GM23338 (cell line): ENCODE measurements around the gene ART4. TPM values are rescaled to one million over a fixed set of nuclear protein-coding genes. Genes with fewer than 3 reads are reported as not detected.

Source experiments
- ATAC-seq: fragments of 200-7000 bp; cut with Tn5 transposase; 3 replicates; pipeline ENCODE4 v1.9.1; 2020
- DNase-seq: peaks from one replicate; pipeline ENCODE4 v3.0.0-alpha.2; 2015; ENCODE audit warnings: low spot score
- H2AFZ ChIP-seq: fragments of 200-600 bp; sonication (generic); 2 replicates; pipeline ENCODE4 v1.8.0; 2016; ENCODE audit warnings: antibody characterized with exemption, mild to moderate bottlenecking, moderate library complexity
- H3F3A ChIP-seq: fragments of 200-600 bp; sonication (generic); replicated peaks from 2 replicates; pipeline ENCODE4 v1.8.0; 2017; ENCODE audit warnings: antibody characterized with exemption, mixed run types, low read depth
- H3K27ac ChIP-seq: fragments of 200-600 bp; sonication (generic); 2 replicates; pipeline ENCODE4 v1.6.1; 2016; ENCODE audit warnings: low read depth
- H3K27me3 ChIP-seq: fragments of 200-600 bp; sonication (generic); 2 replicates; pipeline ENCODE4 v1.8.0; 2016; ENCODE audit warnings: mild to moderate bottlenecking, mixed run types, moderate library complexity; ENCODE audit not compliant: insufficient read depth
- H3K36me3 ChIP-seq: fragments of 200-600 bp; sonication (generic); 2 replicates; pipeline ENCODE4 v1.8.0; 2016; ENCODE audit warnings: mild to moderate bottlenecking; ENCODE audit not compliant: insufficient read depth
- H3K4me1 ChIP-seq: fragments of 200-600 bp; sonication (generic); 2 replicates; pipeline ENCODE4 v1.8.0; 2016; ENCODE audit warnings: mild to moderate bottlenecking, moderate library complexity; ENCODE audit not compliant: insufficient read depth
- H3K4me2 ChIP-seq: fragments of 200-600 bp; sonication (generic); 2 replicates; pipeline ENCODE4 v1.7.1; 2017; ENCODE audit warnings: mixed run types
- H3K4me3 ChIP-seq: fragments of 200-600 bp; sonication (generic); 2 replicates; pipeline ENCODE4 v1.6.1; 2016; ENCODE audit warnings: mixed run types
- H3K79me2 ChIP-seq: fragments of 200-600 bp; sonication (generic); replicated peaks from 2 replicates; pipeline ENCODE4 v1.8.0; 2017; ENCODE audit warnings: mild to moderate bottlenecking; ENCODE audit not compliant: insufficient read depth
- H3K9me2 ChIP-seq: fragments of 200-600 bp; sonication (generic); 2 replicates; pipeline ENCODE4 v1.8.0; 2017; ENCODE audit not compliant: insufficient read depth
- H4K20me1 ChIP-seq: fragments of 200-600 bp; sonication (generic); replicated peaks from 2 replicates; pipeline ENCODE4 v1.8.0; 2017; ENCODE audit warnings: mild to moderate bottlenecking; ENCODE audit not compliant: insufficient read depth
- H3K27ac Mint-ChIP-seq: 2 replicates; pipeline ENCODE4 v1.8.0; 2020; ENCODE audit warnings: inconsistent platforms, mild to moderate bottlenecking, moderate library complexity, mixed read lengths
- H3K27me3 Mint-ChIP-seq: 3 replicates; pipeline ENCODE4 v1.8.0; 2022; ENCODE audit warnings: low read depth, mild to moderate bottlenecking, moderate library complexity, mixed read lengths, inconsistent platforms; ENCODE audit not compliant: insufficient read depth, poor library complexity
- H3K36me3 Mint-ChIP-seq: 3 replicates; pipeline ENCODE4 v1.8.0; 2021; ENCODE audit warnings: low read depth, mild to moderate bottlenecking, inconsistent platforms, moderate library complexity, mixed read lengths
- H3K4me1 Mint-ChIP-seq: 3 replicates; pipeline ENCODE4 v1.8.0; 2020; ENCODE audit warnings: mild to moderate bottlenecking, inconsistent platforms, mixed read lengths
- H3K4me3 Mint-ChIP-seq: 3 replicates; pipeline ENCODE4 v1.8.0; 2021; ENCODE audit warnings: moderate library complexity, mild to moderate bottlenecking, inconsistent platforms, mixed read lengths
- H3K9me3 Mint-ChIP-seq: 3 replicates; pipeline ENCODE4 v1.8.0; 2020; ENCODE audit warnings: moderate library complexity, mild to moderate bottlenecking, inconsistent platforms, mixed read lengths
- CREB1 ChIP-seq: fragments of 250-450 bp; sonication (Bioruptor Pico); IDR thresholded peaks from 2 replicates; pipeline ENCODE4 v1.5.0; 2020; ENCODE audit warnings: low read depth, mild to moderate bottlenecking, moderate library complexity
- CTCF ChIP-seq, 2 experiments: fragments of 200-600 bp in 1 of 2; sonication (generic) in 1 of 2; conservative IDR thresholded peaks; 2 replicates each; pipeline versions ENCODE4 v1.5.1 to v1.6.1; 2016 to 2017; ENCODE audit warnings: antibody characterized with exemption in 2 of 2, low read depth in 2 of 2, mild to moderate bottlenecking in 2 of 2, moderate library complexity in 1 of 2
- ETS1 ChIP-seq: IDR thresholded peaks from 2 replicates; pipeline ENCODE4 v1.6.1; 2016; ENCODE audit warnings: antibody characterized with exemption
- EZH2 ChIP-seq: fragments of 200-600 bp; sonication (generic); IDR thresholded peaks from one replicate; pipeline ENCODE4 v1.8.0; 2017; ENCODE audit warnings: antibody characterized with exemption, mild to moderate bottlenecking, low read depth; ENCODE audit not compliant: unreplicated experiment
- EZH2phosphoT487 ChIP-seq: fragments of 200-600 bp; sonication (generic); IDR thresholded peaks from one replicate; pipeline ENCODE4 v1.8.1; 2018; ENCODE audit warnings: antibody characterized with exemption; ENCODE audit not compliant: unreplicated experiment
- JUNB ChIP-seq: IDR thresholded peaks from one replicate; pipeline ENCODE4 v1.6.1; 2016; ENCODE audit warnings: antibody characterized with exemption; ENCODE audit not compliant: unreplicated experiment
- NANOG ChIP-seq: IDR thresholded peaks from 2 replicates; pipeline ENCODE4 v1.6.1; 2016; ENCODE audit warnings: antibody characterized with exemption, borderline replicate concordance
- POLR2AphosphoS5 ChIP-seq: IDR thresholded peaks from 2 replicates; pipeline ENCODE4 v1.6.1; 2016; ENCODE audit warnings: antibody characterized with exemption, low read depth
- ZNF114 ChIP-seq: fragments of 250-450 bp; sonication (Bioruptor Pico); IDR thresholded peaks from 2 replicates; pipeline ENCODE4 v1.5.0; 2020; ENCODE audit warnings: mild to moderate bottlenecking, moderate library complexity
- ZNF331 ChIP-seq: fragments of 250-450 bp; sonication (Bioruptor Pico); IDR thresholded peaks from 2 replicates; pipeline ENCODE4 v1.5.0; 2020; ENCODE audit warnings: low read depth, mild to moderate bottlenecking, moderate library complexity
- ZNF462 ChIP-seq: fragments of 250-450 bp; sonication (Bioruptor Pico); IDR thresholded peaks from 2 replicates; pipeline ENCODE4 v1.5.0; 2020; ENCODE audit warnings: mild to moderate bottlenecking, moderate library complexity
- polyA plus RNA-seq: library from polyadenylated mRNA; unstranded; fragments of >200 nt; fragmentation: Nextera tagmentation; extraction: Ambion mirVana; gene quantifications from 2 replicates; pipeline ENCODE4 v1.2.1, GENCODE V29; 2016
- total RNA-seq: library from RNA; depleted of rRNA; stranded (reverse); fragments of >200 nt; shearing (Covaris generic); gene quantifications from 2 replicates; pipeline ENCODE4 v1.2.3, GENCODE V29; 2014

Gene ART4
- total and polyA plus RNA-seq, 2 experiments from 2014 or later, result 0.08 TPM; not detected in 1

GRCh38 chr12:14781563-14781962 is 61.8 kb downstream of the ART4 start:
- Mint-ChIP-seq H3K27me3 (peaks cover 1% of the 10 kb centered on the region), H3K4me3 (no peak overlapping the region), H3K4me1 (peaks cover 13% of the 10 kb centered on the region), H3K9me3 (no peaks in the 10 kb centered on the region), H3K27ac (peak overlapping the region; percentile 53; the same call in 1 of the 2 replicates), H3K36me3 (peaks cover 3% of the 10 kb centered on the region; the same call in 2 of the 3 replicates)
- no peaks in the 10 kb centered on the region for H3F3A ChIP-seq
- no peaks in the 10 kb centered on the region for H3K27me3 ChIP-seq
- H2AFZ ChIP-seq, result no peak overlapping the region
- no peak overlapping the region for H3K4me2 ChIP-seq
- ATAC-seq, result no peak
- H3K36me3 ChIP-seq, result peaks cover 4% of the 10 kb centered on the region; the same call in 1 of the 2 replicates
- 0 out of 2 replicates have a peak, but pooled peaks cover 9% of the 10 kb centered on the region for H4K20me1 ChIP-seq
- peaks cover 12% of the 10 kb centered on the region for H3K4me1 ChIP-seq
- H3K79me2 ChIP-seq, result no peaks in the 10 kb centered on the region
- no peak overlapping the region for H3K27ac ChIP-seq
- no peak for TF ChIP-seq EZH2phosphoT487
- TF ChIP-seq NANOG, result no peak
- TF ChIP-seq ETS1, result no peak
- TF ChIP-seq ZNF331 (CRISPR knock-in tag), result no peak
- no peak for TF ChIP-seq ZNF114
- TF ChIP-seq EZH2, result no peak
- no peak for TF ChIP-seq ZNF462
- no peak for TF ChIP-seq POLR2AphosphoS5
- no peak for TF ChIP-seq CTCF (conservative IDR thresholded peaks at IDR 0.05; ENCODE audit: low read depth in 2 of 2)
- no peak for TF ChIP-seq CREB1 (CRISPR knock-in tag)
- TF ChIP-seq JUNB, result no peak
- no peak overlapping the region for H3K4me3 ChIP-seq
- no peaks in the 10 kb centered on the region for H3K9me2 ChIP-seq
- DNase-seq, result no peak
